HepG2 (cell line): ENCODE measurements around the gene AP2B1. TPM values are rescaled to one million over a fixed set of nuclear protein-coding genes. Genes with fewer than 3 reads are reported as not detected.

Experiments used
- EHMT2 ChIP-seq: fragments of 200-600 bp; sonication (generic); IDR thresholded peaks from 2 replicates; pipeline ENCODE4 v1.7.0; 2017; ENCODE audit warnings: antibody characterized with exemption, low read depth, low read length, borderline replicate concordance
- FOXK1 ChIP-seq: sonication (generic); formaldehyde crosslinking; IDR thresholded peaks from 2 replicates; pipeline ENCODE4 v1.4.0; 2020; ENCODE audit warnings: low read depth, missing genetic modification reagents, borderline replicate concordance
- HOXA7 ChIP-seq: sonication (generic); formaldehyde crosslinking; IDR thresholded peaks from 2 replicates; pipeline ENCODE4 v1.8.1; 2022; ENCODE audit warnings: mild to moderate bottlenecking, missing genetic modification reagents, moderate library complexity
- KLF13 ChIP-seq: sonication (generic); formaldehyde crosslinking; IDR thresholded peaks from 2 replicates; pipeline ENCODE4 v1.4.0; 2020; ENCODE audit warnings: mild to moderate bottlenecking, missing genetic modification reagents
- KLF6 ChIP-seq: IDR thresholded peaks from 2 replicates; pipeline ENCODE4 v1.8.0; 2016; ENCODE audit warnings: missing biosample characterization, missing genetic modification reagents
- MEIS1 ChIP-seq: sonication (generic); formaldehyde crosslinking; IDR thresholded peaks from 2 replicates; pipeline ENCODE4 v1.9.0; 2021; ENCODE audit warnings: mild to moderate bottlenecking, missing genetic modification reagents, moderate library complexity, borderline replicate concordance
- PHF20 ChIP-seq: sonication (generic); formaldehyde crosslinking; IDR thresholded peaks from 2 replicates; pipeline ENCODE4 v1.5.0; 2020; ENCODE audit warnings: mild to moderate bottlenecking, missing genetic modification reagents
- REL ChIP-seq: sonication (generic); formaldehyde crosslinking; conservative IDR thresholded peaks from 2 replicates; pipeline ENCODE4 v1.8.0; 2022; ENCODE audit warnings: mild to moderate bottlenecking, missing genetic modification reagents, moderate library complexity
- RFXAP ChIP-seq: sonication (generic); formaldehyde crosslinking; IDR thresholded peaks from 2 replicates; pipeline ENCODE4 v1.4.0; 2020; ENCODE audit warnings: missing genetic modification reagents, borderline replicate concordance
- SRSF9 ChIP-seq: fragments of 200-400 bp; formaldehyde crosslinking; IDR thresholded peaks from 2 replicates; pipeline ENCODE4 v1.6.1; 2018; ENCODE audit warnings: borderline replicate concordance, mild to moderate bottlenecking, low read depth, low read length; ENCODE audit not compliant: insufficient read depth, poor library complexity, severe bottlenecking
- TEAD2 ChIP-seq: sonication (generic); formaldehyde crosslinking; IDR thresholded peaks from 2 replicates; pipeline ENCODE4 v1.9.0; 2021; ENCODE audit warnings: missing genetic modification reagents
- ZFP36 ChIP-seq: fragments of 150-350 bp; IDR thresholded peaks from 2 replicates; pipeline ENCODE4 v1.6.1; 2018; ENCODE audit warnings: borderline replicate concordance, low read length, low read depth; ENCODE audit not compliant: partially characterized antibody
- ZNF34 ChIP-seq: sonication (generic); formaldehyde crosslinking; IDR thresholded peaks from 2 replicates; pipeline ENCODE4 v1.4.0; 2020; ENCODE audit warnings: mild to moderate bottlenecking, missing genetic modification reagents, borderline replicate concordance
- ZNF562 ChIP-seq: sonication (generic); formaldehyde crosslinking; IDR thresholded peaks from 2 replicates; pipeline ENCODE4 v1.8.0; 2022; ENCODE audit warnings: missing genetic modification reagents, borderline replicate concordance
- polyA plus RNA-seq, 8 experiments: library from polyadenylated mRNA; depleted of rRNA in 3 of 8; stranded (reverse) in 7 of 8; unstranded in 1 of 8; fragments of >200 nt; fragmentation: Illumina TruSeq in 4 of 8; extraction: Trizol in 4 of 8; gene quantifications; 2 replicates each; pipeline versions ENCODE4 v1.2.1 to v1.2.3, GENCODE V29; 2011 to 2016; ENCODE audit warnings: low read depth in 4 of 8, missing spikeins in 1 of 8, mixed read lengths in 1 of 8; ENCODE audit not compliant: insufficient read depth in 1 of 8
- total RNA-seq, 5 experiments: library from RNA; depleted of rRNA; stranded (reverse); fragments of >200 nt; fragmentation: Illumina TruSeq; extraction: Trizol; gene quantifications; 2 replicates each; pipeline ENCODE4 v1.2.3, GENCODE V29; 2016; ENCODE audit warnings: low read depth in 1 of 5
- TF ChIP-seq, protein P1 (sequence below): sonication (generic); formaldehyde crosslinking; IDR thresholded peaks from 2 replicates; pipeline ENCODE4 v1.8.1; 2023; ENCODE audit warnings: missing genetic modification reagents, inconsistent platforms, borderline replicate concordance
- TF ChIP-seq, protein P2 (sequence below): sonication (generic); formaldehyde crosslinking; IDR thresholded peaks from 2 replicates; pipeline ENCODE4 v1.9.0; 2021; ENCODE audit warnings: missing genetic modification reagents, borderline replicate concordance
- TF ChIP-seq, protein P3 (sequence below): sonication (generic); formaldehyde crosslinking; IDR thresholded peaks from 2 replicates; pipeline ENCODE4 v1.8.0; 2022; ENCODE audit warnings: missing genetic modification reagents, low read depth, mild to moderate bottlenecking, borderline replicate concordance
- TF ChIP-seq, protein P4 (sequence below): sonication (generic); formaldehyde crosslinking; IDR thresholded peaks from 2 replicates; pipeline ENCODE4 v1.4.0; 2020; ENCODE audit warnings: mild to moderate bottlenecking, missing genetic modification reagents, borderline replicate concordance

The AP2B1 gene
- total and polyA plus RNA-seq, 2 of the 13 experiments (the other 11 are each of a cell fraction or from before 2014, with no cell fraction given): 23.8 to 71.3 TPM

DNA sequence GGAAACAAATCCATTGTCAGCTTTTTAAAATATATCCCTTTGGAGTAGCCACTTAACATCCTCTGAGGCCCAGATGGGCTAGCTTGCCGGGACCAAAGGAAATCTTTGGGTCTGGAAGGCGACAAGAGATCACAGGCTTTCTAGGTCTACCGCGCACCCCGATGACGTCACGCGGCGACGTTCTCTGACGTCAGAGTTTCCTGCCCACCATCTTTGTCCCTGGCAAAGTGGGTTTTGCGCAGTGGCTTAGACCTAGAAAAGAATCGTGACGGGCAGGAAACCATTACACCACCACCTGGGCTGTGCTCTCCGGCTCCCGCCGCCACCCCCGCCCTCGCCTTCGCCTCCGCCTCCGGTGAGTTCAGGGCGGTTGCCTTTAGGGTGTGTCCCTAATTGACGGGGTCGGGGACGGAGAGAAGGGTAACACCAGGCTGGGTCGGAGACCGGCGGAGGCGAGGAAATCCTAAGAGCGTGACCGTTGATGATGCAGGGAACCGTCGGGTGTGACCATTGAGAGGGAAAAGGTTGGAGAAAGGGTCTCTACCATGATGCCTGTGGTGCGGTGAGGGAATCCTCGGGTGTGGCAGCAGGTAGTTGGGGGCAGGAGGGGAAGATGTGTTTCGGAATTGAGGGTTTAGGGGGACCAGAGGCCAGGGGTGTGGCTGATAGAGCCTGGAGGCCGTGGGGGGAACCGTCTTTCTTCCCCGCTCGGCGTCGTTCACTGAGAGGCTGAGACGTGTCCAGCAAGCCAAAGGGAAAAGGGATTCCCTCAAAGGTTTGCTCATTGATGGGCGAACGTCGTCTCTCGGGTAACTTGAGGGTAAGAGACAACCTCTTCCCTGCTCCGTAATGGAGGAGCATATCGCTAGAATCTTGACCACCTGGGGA, at the start of gene AP2B1 (continued):
- TF ChIP-seq EHMT2 (peak; percentile 91; the same call in 1 of the 2 replicates), FOXK1 (peak; percentile 88; the same call in 1 of the 2 replicates), PHF20 (CRISPR knock-in tag) (peak; percentile 98), KLF13 (CRISPR knock-in tag) (0 out of 2 replicates have a peak, but pooled peaks have one; percentile 84), ZNF562 (no peak), TEAD2 (CRISPR knock-in tag) (no peak), MEIS1 (CRISPR knock-in tag) (no peak), ZFP36 (no peak), KLF6 (CRISPR knock-in tag) (peak; percentile 63; the same call in 1 of the 2 replicates), RFXAP (peak; percentile 64), SRSF9 (no peak), ZNF34 (CRISPR knock-in tag) (0 out of 2 replicates have a peak, but pooled peaks have one; percentile 76), HOXA7 (no peak), REL (CRISPR knock-in tag) (no peak)
- TF ChIP-seq, protein P1, sequence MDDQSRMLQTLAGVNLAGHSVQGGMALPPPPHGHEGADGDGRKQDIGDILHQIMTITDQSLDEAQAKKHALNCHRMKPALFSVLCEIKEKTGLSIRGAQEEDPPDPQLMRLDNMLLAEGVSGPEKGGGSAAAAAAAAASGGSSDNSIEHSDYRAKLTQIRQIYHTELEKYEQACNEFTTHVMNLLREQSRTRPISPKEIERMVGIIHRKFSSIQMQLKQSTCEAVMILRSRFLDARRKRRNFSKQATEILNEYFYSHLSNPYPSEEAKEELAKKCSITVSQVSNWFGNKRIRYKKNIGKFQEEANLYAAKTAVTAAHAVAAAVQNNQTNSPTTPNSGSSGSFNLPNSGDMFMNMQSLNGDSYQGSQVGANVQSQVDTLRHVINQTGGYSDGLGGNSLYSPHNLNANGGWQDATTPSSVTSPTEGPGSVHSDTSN (CRISPR knock-in tag): no peak
- TF ChIP-seq, protein P2, sequence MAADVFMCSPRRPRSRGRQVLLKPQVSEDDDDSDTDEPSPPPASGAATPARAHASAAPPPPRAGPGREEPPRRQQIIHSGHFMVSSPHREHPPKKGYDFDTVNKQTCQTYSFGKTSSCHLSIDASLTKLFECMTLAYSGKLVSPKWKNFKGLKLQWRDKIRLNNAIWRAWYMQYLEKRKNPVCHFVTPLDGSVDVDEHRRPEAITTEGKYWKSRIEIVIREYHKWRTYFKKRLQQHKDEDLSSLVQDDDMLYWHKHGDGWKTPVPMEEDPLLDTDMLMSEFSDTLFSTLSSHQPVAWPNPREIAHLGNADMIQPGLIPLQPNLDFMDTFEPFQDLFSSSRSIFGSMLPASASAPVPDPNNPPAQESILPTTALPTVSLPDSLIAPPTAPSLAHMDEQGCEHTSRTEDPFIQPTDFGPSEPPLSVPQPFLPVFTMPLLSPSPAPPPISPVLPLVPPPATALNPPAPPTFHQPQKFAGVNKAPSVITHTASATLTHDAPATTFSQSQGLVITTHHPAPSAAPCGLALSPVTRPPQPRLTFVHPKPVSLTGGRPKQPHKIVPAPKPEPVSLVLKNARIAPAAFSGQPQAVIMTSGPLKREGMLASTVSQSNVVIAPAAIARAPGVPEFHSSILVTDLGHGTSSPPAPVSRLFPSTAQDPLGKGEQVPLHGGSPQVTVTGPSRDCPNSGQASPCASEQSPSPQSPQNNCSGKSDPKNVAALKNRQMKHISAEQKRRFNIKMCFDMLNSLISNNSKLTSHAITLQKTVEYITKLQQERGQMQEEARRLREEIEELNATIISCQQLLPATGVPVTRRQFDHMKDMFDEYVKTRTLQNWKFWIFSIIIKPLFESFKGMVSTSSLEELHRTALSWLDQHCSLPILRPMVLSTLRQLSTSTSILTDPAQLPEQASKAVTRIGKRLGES (CRISPR knock-in tag): no peak
- TF ChIP-seq, protein P3, sequence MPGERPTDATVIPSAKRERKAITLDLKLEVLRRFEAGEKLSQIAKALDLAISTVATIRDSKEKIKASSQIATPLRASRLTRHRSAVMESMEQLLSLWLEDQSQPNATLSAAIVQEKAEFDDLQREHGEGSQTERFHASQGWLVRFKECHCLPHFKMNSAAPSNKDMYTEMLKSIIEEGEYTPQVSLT (CRISPR knock-in tag): 0 out of 2 replicates have a peak, but pooled peaks have one; percentile 42
- TF ChIP-seq, protein P4, sequence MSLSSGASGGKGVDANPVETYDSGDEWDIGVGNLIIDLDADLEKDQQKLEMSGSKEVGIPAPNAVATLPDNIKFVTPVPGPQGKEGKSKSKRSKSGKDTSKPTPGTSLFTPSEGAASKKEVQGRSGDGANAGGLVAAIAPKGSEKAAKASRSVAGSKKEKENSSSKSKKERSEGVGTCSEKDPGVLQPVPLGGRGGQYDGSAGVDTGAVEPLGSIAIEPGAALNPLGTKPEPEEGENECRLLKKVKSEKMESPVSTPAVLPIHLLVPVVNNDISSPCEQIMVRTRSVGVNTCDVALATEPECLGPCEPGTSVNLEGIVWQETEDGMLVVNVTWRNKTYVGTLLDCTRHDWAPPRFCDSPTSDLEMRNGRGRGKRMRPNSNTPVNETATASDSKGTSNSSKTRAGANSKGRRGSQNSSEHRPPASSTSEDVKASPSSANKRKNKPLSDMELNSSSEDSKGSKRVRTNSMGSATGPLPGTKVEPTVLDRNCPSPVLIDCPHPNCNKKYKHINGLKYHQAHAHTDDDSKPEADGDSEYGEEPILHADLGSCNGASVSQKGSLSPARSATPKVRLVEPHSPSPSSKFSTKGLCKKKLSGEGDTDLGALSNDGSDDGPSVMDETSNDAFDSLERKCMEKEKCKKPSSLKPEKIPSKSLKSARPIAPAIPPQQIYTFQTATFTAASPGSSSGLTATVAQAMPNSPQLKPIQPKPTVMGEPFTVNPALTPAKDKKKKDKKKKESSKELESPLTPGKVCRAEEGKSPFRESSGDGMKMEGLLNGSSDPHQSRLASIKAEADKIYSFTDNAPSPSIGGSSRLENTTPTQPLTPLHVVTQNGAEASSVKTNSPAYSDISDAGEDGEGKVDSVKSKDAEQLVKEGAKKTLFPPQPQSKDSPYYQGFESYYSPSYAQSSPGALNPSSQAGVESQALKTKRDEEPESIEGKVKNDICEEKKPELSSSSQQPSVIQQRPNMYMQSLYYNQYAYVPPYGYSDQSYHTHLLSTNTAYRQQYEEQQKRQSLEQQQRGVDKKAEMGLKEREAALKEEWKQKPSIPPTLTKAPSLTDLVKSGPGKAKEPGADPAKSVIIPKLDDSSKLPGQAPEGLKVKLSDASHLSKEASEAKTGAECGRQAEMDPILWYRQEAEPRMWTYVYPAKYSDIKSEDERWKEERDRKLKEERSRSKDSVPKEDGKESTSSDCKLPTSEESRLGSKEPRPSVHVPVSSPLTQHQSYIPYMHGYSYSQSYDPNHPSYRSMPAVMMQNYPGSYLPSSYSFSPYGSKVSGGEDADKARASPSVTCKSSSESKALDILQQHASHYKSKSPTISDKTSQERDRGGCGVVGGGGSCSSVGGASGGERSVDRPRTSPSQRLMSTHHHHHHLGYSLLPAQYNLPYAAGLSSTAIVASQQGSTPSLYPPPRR (CRISPR knock-in tag): no peak
